HG02763 (cell line): ENCODE measurements around the gene CACNA1F.

Experiments
- ATAC-seq: cut with Tn5 transposase; IDR thresholded peaks from one replicate; pipeline ENCODE4 v1.9.1; 2021; ENCODE audit warnings: mild to moderate bottlenecking, moderate library complexity; ENCODE audit not compliant: unreplicated experiment

Gene CACNA1F

DNA sequence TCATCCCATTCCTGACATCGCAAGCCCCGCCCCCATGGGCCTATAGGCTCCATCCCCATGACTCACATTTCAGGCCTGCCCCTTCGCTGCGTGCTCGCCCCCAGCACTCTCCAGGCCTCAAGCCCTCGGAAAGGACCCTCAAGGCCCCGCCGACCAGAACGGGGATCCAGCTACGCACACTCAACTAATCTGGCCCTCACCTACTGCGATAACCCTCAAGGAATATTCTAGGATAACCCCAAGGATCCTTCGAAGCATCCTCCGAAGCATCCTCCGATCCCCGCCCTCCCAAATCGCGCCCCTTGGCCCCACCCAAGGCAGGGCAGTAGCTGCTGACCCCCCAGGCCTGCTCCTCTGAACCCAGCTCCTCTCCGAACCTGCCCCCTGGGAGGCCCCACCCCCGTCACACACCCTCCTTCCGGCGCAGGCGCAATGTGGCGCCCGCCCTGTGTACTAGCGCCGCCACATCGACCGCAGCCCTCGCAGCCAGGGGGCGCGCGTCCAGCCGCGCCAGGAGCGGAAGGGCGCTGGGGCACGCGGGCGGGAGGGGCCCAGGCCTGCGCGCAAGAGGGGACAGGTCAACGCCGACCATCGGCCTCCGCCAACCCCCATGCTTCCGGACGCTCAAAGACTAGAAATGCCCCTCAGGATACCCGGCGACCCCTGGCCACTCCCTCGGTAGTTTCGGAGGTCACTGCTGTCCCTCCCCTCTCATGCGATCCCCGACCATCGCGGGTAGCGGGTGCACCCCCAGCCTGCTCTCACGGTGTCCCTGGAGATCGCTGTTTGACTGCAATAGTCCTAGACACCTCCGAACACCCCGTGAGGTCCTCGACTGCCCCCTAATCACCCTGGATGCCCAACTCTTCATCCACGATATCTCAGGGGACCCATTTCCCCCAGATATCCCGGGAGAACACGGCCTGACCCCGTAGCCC lies 77.0 kb downstream of the CACNA1F start:
- ATAC-seq, result peak; percentile 82

DNA sequence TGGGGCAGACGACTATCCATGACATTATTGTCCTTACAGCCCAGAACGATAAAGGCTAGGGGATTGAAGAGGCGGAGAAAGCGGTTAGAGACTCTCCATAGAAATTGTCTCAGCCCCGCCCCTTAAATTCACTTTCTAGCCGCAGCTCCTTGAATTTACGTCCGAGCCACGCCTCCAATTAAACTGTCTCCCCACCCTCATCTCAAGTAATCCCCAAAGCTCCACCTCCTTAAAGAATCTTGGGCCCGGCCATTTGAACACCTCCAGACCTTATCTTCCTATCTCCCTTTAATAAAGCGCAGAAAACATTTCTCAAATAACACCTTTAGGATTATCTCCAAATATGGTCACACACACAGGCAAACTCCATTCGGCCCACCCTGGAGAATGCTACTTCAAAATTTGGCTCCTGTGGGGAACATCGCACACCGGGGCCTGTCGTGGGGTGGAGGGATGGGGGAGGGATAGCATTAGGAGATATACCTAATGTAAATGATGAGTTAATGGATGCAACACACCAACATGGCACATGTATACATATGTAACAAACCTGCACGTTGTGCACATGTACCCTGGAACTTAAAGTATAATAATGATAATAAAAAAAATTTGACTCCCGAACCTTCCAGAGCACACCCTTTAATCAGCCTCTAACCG lies 77.8 kb downstream of the CACNA1F start:
- no peak for ATAC-seq
